NCI-H187 (cell line): Measurements from ENCODE around the gene ST8SIA2.

Source experiments
- DNase-seq, 2 experiments: peaks; one replicate each; lab custom pipeline; 2025; lab: John Stamatoyannopoulos, UW

The ST8SIA2 gene

DNA sequence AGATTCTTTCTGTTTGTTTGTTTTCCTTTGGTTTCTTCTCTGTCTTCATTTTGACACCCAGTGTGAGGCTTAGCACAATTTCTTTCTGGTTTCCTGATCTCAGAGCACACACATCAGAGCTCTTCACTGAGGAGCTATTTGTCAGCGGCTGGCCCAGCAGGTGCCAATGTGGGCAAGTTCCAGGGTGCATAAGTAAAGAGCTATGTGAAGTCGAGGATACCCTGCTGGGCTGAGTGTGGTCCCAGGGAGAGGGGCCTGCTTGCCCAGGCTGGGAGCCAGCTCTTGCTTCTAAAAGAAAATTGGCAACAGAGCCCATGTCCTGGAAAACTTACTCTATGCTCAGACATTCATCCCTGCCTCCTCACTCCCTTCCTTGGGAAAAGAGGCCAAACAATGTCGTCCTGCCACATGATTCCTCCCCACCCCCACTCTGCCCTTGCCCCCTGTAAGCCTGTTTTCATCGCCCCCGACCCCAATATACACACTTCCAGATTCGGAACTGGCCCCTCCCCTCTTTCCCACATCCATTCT, 101.2 kb downstream of the ST8SIA2 start:
- no peak for DNase-seq

- DNase-seq = no peak
These were observed 101.8 kb downstream of the ST8SIA2 start for GRCh38 chr15:92495446-92495845.

DNA sequence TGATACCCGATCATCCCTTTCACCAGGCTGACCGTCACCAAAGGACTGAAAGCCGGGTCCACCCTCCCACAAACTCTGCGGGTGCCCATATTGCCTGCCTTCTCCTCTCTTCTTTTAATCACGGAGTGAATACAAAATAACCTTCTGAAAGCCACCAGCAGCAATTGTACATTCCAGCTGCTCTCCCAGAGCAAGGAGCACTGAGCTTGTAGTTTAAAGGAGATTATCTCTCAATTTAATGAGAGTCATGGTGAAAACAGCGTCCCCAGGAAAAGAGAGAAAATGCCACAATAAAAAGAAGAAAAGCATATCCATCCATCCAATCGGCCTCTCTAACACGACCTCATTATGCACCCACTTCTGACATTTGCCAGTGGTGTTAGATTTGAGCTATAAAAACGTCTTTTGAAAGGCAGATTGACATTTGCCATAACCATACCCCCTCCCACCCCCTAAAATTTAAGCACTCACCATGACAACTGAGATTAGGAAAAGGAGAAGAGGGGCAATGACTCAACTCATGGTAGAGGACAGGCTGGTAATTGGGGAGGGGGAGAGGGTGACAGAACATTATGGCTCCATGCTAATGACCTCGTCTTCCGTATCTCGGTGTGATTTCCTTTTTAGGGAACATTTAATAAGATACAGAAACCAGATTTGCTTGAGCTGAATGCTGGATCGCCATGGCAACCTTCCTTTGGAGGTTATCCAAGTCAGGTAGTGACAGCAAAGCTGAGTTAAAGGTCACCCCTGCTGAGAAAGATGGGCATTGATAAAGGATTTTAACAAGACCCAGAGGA, 106.2 kb downstream of the ST8SIA2 start:
- DNase-seq = no peak

GRCh38 chr15:92502336-92502735, 108.7 kb downstream of the ST8SIA2 start:
- no peak for DNase-seq

DNA sequence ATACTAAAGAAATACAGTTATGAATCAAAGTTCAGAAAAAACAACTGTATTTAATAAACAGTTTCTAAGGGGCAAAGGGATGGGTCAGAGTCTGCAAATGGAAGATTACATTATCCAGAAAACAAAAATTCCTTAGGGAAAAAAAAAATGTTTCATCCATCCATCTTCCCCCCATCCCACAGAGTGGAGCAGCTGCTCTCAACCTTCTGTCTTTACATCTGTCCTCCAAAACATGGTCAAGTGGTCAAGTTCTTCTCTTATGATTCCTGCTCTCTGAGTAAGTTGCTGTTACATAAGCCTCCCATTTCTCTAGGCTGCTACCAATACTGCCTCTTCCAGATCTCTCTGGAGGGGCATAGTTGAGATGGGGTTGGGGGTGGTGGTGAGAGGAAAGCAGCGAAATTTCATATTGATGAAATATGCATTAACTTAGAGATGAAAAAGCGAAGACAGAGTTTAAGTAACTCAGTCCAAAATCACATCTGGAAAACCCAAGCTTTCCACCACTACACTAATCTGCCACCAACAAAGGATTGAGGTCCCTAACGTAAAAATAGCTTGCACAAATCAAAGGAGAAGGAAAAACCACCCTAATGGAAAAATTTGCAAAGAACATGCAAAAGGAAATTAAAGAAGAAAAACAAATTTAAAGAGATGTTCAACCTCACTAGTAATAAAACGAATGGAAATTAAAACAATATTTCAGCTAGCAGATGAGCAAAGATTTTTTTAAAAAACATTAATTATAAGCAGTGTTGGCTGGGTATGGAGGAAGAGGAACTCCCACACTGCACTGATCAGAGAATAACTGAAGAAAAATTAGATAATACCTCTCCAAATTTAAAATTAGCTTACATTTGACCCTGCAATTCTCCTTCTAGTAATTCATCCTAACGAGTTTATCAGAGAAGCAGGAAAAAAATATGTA, 109.5 kb downstream of the ST8SIA2 start:
- no peak for DNase-seq

DNA sequence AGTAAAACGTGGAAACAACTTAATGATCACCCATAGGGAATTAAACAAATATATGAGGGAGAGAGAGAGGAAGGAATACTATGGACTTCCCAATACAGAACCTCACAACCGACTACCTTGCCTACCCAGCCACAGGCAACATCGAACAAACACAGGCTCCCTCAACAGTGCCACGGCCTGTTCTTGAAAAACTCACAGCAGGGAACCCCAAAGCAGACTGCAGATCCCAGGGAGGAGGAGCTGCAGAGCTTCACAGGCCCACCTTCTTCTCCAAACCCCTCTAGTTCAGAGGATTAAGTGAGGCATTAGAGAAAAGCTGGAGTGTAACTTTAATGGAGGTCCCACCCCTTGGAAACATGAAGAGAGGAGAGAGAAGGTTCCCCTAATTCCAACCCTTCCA, 110.2 kb downstream of the ST8SIA2 start:
- no peak for DNase-seq

DNA sequence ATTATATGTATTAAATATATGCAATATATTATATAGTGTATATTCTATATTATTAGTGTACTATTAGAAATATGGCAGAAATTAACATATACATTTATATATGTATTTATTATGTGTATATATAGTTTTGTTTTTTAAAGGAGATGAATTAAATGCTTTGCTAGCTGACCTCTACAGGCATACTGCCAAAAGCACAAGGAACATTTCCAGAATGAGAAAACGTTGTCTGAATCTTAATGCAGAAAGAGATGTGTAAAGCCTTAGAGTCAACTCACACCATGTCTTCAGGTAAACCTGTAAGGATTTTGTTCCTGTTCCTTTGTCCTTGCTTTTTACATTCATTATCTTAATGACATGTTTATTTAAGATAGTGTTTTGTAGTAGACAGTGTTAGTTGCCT, 111.9 kb downstream of the ST8SIA2 start:
- no peak for DNase-seq

GRCh38 chr15:92506506-92506905, 112.8 kb downstream of the ST8SIA2 start:
- DNase-seq = no peak

DNA sequence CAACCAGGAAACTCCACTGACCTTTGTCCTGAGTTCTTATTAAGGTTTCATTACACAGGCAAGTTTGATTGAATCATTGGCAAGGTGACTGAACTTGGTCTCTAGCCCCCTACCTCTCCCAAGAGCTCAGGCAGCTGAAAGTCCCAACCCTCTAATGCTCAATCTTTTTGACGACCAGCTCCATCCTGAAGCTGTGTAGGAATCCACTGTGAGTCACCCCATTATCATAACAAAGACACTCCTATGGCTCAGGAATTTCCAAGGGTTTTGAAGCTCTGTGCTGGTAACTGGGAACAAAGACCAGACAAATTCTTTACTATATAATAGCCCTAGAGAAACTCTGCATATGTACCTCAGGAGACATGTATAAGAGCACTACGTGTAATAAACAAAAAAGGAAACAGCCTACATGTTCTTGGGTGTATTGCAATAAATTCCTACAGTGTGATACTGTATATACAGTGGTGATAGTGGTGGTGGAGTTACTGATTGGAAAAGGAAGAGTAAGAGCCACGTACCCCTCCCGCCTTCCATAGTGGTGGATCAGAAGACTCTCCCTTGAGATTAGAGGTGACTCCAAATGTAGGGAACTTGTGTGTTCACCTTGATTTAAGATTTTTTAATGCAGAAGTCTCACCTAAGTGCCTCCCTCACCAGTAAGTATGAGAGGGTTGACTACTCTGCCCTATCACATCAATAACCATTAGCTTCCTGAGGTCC, 116.6 kb downstream of the ST8SIA2 start:
- DNase-seq = no peak
